Caco-2 (cell line): Measurements from ENCODE around the gene PSMD8. TPM values are rescaled to one million over a fixed set of nuclear protein-coding genes. Genes with fewer than 3 reads are reported as not detected.

Source experiments
- BruUV-seq: library from RNA; stranded (reverse); fragments of 400-500 nt; replicated peaks from 2 replicates; lab custom pipeline; 2021; lab: Mats Ljungman, UMichigan
- CTCF ChIA-PET: fragments of 300-600 bp; sonication (Branson Sonifier 250); formaldehyde crosslinking; loops from one replicate; lab custom pipeline; 2022; ENCODE audit warnings: antibody characterized with exemption; lab: Charles Lee
- POLR2A ChIA-PET: fragments of 300-600 bp; sonication (Branson Sonifier 250); formaldehyde crosslinking; loops from one replicate; lab custom pipeline; 2022; ENCODE audit warnings: antibody characterized with exemption; lab: Charles Lee
- DNase-seq, 2 experiments: peaks; one replicate each; pipeline versions ENCODE4 v3.0.0 to v3.0.0-alpha.2; 2020 to 2022
- H3K27me3 ChIP-seq: replicated peaks from 2 replicates; pipeline ENCODE4 v1.6.0; 2011; ENCODE audit warnings: low read length; ENCODE audit not compliant: control insufficient read depth, insufficient read depth
- H3K36me3 ChIP-seq: 2 replicates; pipeline ENCODE4 v1.5.1; 2011; ENCODE audit warnings: low read length; ENCODE audit not compliant: control insufficient read depth, insufficient read depth
- H3K4me1 ChIP-seq: fragments of 250-450 bp; sonication (Bioruptor Pico); 2 replicates; pipeline ENCODE4 v1.5.1; 2020; ENCODE audit warnings: mild to moderate bottlenecking
- H3K4me3 ChIP-seq: 2 replicates; pipeline ENCODE4 v1.5.1; 2011; ENCODE audit warnings: low read depth, mild to moderate bottlenecking, control low read depth, low read length
- H3K9me3 ChIP-seq: fragments of 250-450 bp; sonication (Bioruptor Pico); 2 replicates; pipeline ENCODE4 v1.5.1; 2020; ENCODE audit warnings: mild to moderate bottlenecking, moderate library complexity
- H3K27ac Mint-ChIP-seq: one replicate; pipeline ENCODE4 v1.8.0; 2022; ENCODE audit warnings: mixed read lengths; ENCODE audit not compliant: unreplicated experiment
- H3K27me3 Mint-ChIP-seq: one replicate; pipeline ENCODE4 v1.8.0; 2022; ENCODE audit warnings: mixed read lengths; ENCODE audit not compliant: insufficient read depth, unreplicated experiment
- H3K36me3 Mint-ChIP-seq: one replicate; pipeline ENCODE4 v1.8.0; 2022; ENCODE audit warnings: mild to moderate bottlenecking, mixed read lengths; ENCODE audit not compliant: insufficient read depth, unreplicated experiment
- H3K4me1 Mint-ChIP-seq: one replicate; pipeline ENCODE4 v1.8.0; 2022; ENCODE audit warnings: low read depth, mixed read lengths; ENCODE audit not compliant: unreplicated experiment
- H3K4me3 Mint-ChIP-seq: one replicate; pipeline ENCODE4 v1.8.0; 2022; ENCODE audit warnings: mild to moderate bottlenecking, moderate library complexity, mixed read lengths; ENCODE audit not compliant: unreplicated experiment
- H3K9me3 Mint-ChIP-seq: one replicate; pipeline ENCODE4 v1.8.0; 2022; ENCODE audit warnings: mixed read lengths; ENCODE audit not compliant: unreplicated experiment
- CTCF ChIP-seq, 2 experiments: fragments of 200-600 bp in 1 of 2; IDR thresholded peaks; 1 replicate in 1 of 2; 2 replicates in 1 of 2; pipeline versions ENCODE4 v1.5.1 to v1.8.0; 2011 to 2022; ENCODE audit warnings: antibody characterized with exemption in 1 of 2, control low read depth in 1 of 2, inconsistent platforms in 1 of 2, low read depth in 1 of 2, low read length in 1 of 2, mild to moderate bottlenecking in 1 of 2, moderate library complexity in 1 of 2; ENCODE audit not compliant: insufficient read depth in 1 of 2, severe bottlenecking in 1 of 2, unreplicated experiment in 1 of 2
- intact Hi-C: fragments of 100-400 bp; cut with micrococcal nuclease; formaldehyde crosslinking; loops from one replicate; pipeline ENCODE4 v1.10.0; 2022; ENCODE audit not compliant: unreplicated experiment
- total RNA-seq: library from RNA; stranded (reverse); gene quantifications from 2 replicates; pipeline ENCODE4 v1.2.3, GENCODE V29; 2022

PSMD8 gene
- total RNA-seq, 1 experiment from 2014 or later, result 264 TPM

DNA sequence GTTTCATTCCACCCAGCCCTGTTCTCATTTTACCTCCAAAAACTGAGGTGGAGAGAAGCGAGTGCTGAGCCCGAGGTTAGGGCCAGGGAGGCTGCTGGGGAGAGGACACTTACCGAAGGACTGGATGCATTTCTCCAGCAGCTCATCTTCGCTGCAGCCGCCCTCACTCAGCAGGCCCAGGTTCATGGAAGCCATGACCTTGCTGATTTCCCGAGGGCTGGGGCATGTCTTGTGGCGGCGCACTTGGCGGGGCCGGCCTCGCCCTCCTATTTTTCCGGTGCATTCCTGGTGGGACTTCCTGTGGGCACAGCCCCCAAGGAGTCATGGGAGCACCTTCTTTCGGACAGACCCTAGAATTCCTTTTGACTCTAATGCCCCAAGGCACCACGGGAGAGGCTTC is 47.5 kb downstream of the PSMD8 start:
- intact Hi-C loops, result no loop called here
- Mint-ChIP-seq H3K27ac (no peak overlapping the region), H3K36me3 (peaks cover 8% of the 10 kb centered on the region), H3K4me1 (peaks cover 11% of the 10 kb centered on the region), H3K4me3 (no peak overlapping the region), H3K27me3 (peaks cover 9% of the 10 kb centered on the region), H3K9me3 (no peaks in the 10 kb centered on the region)
- H3K4me3 ChIP-seq, result no peak overlapping the region
- no peaks in the 10 kb centered on the region for H3K27me3 ChIP-seq
- ChIA-PET POLR2A (no interaction called here), CTCF (interaction anchor here (0.6 kb wide), 1 partner anchor 19 kb away, joined by 3 read pairs; the partner anchor contains the start of gene FAM98C)
- TF ChIP-seq CTCF (IDR thresholded peaks at IDR 0.05; ENCODE audit: insufficient read depth in 1 of 2, low read depth in 1 of 2, low read length in 1 of 2, severe bottlenecking in 1 of 2, unreplicated experiment in 1 of 2), result no peak
- peaks cover 10% of the 10 kb centered on the region; the same call in 1 of the 2 replicates for H3K4me1 ChIP-seq
- no peaks in the 10 kb centered on the region for H3K36me3 ChIP-seq
- no TSS peak for BruUV-seq
- no peaks in the 10 kb centered on the region for H3K9me3 ChIP-seq
- DNase-seq, result no peak

DNA sequence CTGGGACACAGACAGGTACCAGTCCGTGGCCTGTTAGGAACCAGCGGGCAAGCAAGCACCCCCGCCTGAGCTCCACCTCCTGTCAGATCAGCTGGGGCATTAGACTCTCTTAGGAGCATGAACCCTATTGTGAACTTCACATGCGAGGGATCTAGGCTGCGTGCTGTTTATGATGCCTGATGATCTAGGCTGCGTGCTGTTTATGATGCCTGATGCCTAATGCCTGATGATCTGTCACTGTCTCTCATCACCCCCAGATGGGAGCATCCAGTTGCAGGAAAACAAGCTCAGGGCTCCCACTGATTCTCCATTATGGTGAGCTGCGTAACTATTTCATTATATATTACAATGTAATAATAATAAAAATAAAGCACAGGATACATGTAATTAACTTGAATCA is 48.1 kb downstream of the PSMD8 start:
- no peaks in the 10 kb centered on the region for H3K36me3 ChIP-seq
- ChIA-PET POLR2A (no interaction called here), CTCF (interaction anchor here (0.6 kb wide), 1 partner anchor 20 kb away, joined by 3 read pairs; the partner anchor contains the start of gene FAM98C)
- Mint-ChIP-seq H3K27ac (no peak overlapping the region), H3K9me3 (no peaks in the 10 kb centered on the region), H3K4me3 (no peak overlapping the region), H3K36me3 (peaks cover 8% of the 10 kb centered on the region), H3K27me3 (peaks cover 9% of the 10 kb centered on the region), H3K4me1 (peaks cover 5% of the 10 kb centered on the region)
- no peak for TF ChIP-seq CTCF (IDR thresholded peaks at IDR 0.05; ENCODE audit: insufficient read depth in 1 of 2, low read depth in 1 of 2, low read length in 1 of 2, severe bottlenecking in 1 of 2, unreplicated experiment in 1 of 2)
- no peaks in the 10 kb centered on the region for H3K9me3 ChIP-seq
- DNase-seq, result no peak
- H3K4me3 ChIP-seq, result no peak overlapping the region
- no peaks in the 10 kb centered on the region for H3K27me3 ChIP-seq
- no TSS peak for BruUV-seq
- intact Hi-C loops, result no loop called here
- H3K4me1 ChIP-seq, result peaks cover 7% of the 10 kb centered on the region; the same call in 1 of the 2 replicates

GRCh38 chr19:38424272-38424671 is 49.9 kb downstream of the PSMD8 start:
- Mint-ChIP-seq H3K36me3 (no peaks in the 10 kb centered on the region), H3K9me3 (no peaks in the 10 kb centered on the region), H3K27me3 (peaks cover 14% of the 10 kb centered on the region), H3K4me1 (no peaks in the 10 kb centered on the region), H3K27ac (no peak overlapping the region), H3K4me3 (no peak overlapping the region)
- no peaks in the 10 kb centered on the region for H3K36me3 ChIP-seq
- no peaks in the 10 kb centered on the region for H3K9me3 ChIP-seq
- ChIA-PET CTCF (no interaction called here), POLR2A (no interaction called here)
- H3K4me3 ChIP-seq, result no peak overlapping the region
- DNase-seq, result no peak
- no peak for TF ChIP-seq CTCF (IDR thresholded peaks at IDR 0.05; ENCODE audit: insufficient read depth in 1 of 2, low read depth in 1 of 2, low read length in 1 of 2, severe bottlenecking in 1 of 2, unreplicated experiment in 1 of 2)
- no peaks in the 10 kb centered on the region for H3K4me1 ChIP-seq
- intact Hi-C loops, result no loop called here
- BruUV-seq, result no TSS peak
- H3K27me3 ChIP-seq, result no peaks in the 10 kb centered on the region
